LNCAP (cell line): ENCODE results near the gene IL17B.

Experiments
- TF ChIP-seq, protein P1 (sequence below): fragments of 450-650 bp; IDR thresholded peaks from 2 replicates; pipeline ENCODE4 v1.5.1; 2017; ENCODE audit warnings: mild to moderate bottlenecking

Gene IL17B

DNA sequence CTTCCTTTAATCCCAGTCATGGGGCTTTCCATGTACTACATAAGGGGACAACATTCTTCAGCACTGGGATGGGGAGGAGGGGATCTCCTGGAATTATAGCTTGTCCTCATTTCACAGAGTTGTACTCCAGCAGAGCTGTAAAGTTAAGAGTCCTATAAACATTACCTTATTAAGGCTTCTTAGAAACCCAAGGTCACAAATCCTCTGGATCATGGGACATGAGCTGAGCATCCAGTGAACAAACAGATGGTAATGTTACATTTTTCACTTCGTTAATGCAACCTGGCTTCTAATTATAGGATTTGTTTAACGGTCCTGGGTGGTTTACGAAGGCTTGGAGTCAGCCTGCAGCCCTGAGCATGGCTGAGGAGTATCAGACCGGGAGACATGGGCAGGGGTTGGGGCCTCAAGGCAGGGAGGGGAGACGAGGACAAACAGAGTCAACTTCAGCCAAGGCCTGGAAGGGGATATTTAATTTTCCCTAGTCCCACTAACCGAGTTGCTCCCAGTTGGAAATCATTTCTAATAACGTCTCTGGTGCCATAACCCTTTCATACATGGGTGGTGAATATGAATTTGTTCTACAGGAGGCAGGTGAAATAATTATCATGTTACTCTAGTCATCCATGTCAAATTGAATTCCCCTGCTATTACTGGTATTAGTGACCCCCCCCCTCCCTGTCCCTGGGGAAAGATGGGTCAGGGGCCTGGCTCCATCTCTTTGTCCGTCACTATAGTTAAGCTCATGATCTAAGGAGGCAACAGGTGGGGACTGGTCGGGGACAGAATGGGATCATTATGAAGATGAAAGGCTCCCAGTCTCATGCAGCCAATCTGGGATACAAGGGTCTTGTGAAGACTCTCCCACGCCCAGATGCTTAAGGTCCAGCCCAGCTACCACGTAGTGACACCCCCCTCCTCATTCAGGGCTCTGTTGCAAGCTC, 10.7 kb upstream of the IL17B start:
- TF ChIP-seq, protein P1, sequence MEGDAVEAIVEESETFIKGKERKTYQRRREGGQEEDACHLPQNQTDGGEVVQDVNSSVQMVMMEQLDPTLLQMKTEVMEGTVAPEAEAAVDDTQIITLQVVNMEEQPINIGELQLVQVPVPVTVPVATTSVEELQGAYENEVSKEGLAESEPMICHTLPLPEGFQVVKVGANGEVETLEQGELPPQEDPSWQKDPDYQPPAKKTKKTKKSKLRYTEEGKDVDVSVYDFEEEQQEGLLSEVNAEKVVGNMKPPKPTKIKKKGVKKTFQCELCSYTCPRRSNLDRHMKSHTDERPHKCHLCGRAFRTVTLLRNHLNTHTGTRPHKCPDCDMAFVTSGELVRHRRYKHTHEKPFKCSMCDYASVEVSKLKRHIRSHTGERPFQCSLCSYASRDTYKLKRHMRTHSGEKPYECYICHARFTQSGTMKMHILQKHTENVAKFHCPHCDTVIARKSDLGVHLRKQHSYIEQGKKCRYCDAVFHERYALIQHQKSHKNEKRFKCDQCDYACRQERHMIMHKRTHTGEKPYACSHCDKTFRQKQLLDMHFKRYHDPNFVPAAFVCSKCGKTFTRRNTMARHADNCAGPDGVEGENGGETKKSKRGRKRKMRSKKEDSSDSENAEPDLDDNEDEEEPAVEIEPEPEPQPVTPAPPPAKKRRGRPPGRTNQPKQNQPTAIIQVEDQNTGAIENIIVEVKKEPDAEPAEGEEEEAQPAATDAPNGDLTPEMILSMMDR = no peak

DNA sequence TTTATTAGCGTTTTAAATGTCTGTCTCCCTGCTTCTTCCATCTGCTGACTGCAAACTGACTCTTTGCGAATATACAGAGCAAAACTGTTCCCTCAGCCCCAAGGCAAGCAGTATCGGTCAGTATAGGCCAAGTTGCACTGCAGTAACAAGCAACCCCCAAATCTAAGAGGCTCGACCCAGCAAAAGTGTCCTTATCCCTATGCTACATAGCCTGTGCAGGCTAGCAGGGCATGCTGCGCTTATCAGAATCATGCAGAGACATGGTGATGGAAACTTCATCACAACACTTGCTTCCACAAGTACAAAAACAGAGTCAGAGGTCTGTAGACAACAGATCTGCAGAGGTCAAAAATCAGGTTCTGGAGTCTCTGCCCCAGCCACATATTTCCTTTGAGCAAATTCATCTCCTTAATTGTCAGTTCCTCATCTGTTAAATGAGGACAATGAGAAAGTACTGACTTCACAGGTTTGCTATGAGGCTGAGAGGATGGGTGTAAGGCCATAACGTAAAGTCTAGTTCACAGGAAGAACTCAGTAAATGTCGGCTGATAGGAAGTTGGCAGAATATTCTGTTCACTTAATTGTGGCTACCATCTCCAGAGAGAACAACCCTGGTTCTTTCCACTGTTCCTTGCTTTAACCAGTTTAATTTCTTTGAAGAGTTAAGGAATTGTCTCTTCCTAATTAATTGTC, 9.6 kb upstream of the IL17B start:
- TF ChIP-seq, protein P1 = no peak

DNA sequence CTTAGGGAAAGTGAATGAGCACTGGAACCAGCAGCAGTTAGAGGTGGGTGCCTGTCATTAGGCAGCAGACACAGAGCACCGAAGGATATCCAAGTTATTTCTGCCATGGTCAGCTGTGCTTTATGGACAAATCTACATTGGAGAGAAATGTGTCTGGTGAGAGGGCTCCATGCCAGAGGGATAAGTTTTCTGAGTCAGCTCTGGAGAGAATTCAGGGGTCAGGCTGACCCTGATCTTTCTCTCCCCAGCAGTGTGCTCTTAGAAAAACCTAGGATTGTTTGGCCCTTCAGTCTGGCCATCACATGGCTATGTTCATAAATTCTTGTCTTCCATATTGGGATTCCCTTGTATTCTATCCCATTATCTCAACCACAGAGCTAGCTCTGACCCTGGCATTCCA, 8.9 kb upstream of the IL17B start:
- TF ChIP-seq, protein P1 = no peak

DNA sequence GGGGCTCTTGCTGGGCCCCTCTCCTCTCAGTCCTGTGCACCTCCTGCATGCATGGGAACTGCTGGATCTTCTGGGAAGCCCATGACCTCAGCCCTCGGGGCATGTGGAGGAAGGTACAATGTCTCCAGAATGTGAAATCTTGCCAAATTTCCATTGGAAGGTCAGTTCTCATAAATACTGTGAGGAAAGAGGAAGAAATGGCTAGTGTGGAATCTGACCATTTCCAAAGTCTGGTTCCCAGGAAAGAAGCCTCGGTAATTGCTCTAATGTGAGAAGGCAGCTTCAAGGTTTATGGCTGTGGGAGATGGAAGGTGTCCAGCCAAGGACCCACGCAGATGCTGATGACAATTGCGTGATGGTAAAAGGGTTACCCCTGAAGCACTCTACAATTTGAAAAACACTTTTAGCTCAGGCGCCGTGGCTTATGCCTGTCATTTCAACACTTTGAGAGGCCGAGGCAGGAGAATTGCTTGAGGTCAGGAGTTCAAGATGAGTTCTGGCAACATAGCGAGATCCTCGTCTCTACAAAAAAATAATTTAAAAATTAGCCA, 8.1 kb upstream of the IL17B start:
- TF ChIP-seq, protein P1 = no peak

DNA sequence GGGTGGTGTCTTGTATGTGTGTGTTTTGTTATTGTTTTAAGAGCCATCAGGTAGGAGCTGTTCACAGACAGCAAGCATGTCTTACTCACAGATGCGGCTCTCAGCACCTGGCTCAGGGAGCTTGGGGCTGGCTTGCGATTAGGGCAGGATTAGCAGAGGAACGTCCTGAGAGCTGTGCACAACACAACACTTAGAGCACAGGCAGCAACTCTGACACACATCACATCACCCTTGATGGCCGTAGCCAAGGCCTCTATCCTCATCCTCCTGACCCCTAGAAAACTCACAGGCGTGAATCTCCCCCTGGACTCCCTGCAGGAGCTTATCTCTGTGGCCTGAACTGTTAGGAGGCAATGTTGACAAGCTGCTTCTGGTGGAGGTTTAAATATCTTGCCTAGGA, 7.1 kb upstream of the IL17B start:
- TF ChIP-seq, protein P1 = no peak

DNA sequence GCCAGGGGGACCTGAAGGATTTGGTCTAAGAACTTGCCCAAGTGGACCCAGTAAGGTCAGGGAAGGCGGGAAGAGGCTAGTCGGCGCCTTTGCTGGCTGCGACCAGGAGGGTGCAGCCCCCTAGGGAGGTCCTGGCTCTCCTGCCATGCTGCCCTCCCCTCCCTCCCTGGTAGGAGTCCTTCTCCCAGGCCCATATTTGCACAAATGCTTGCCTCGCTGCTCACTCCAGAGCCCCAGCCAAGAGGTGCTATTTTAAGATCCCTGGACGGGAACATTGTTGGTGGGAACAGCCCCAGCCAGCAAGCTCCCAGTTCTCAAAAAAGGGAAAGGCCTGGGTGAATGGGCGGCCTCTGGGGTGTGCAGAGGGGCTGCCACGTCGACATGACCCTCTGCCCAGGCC, 4.3 kb upstream of the IL17B start:
- TF ChIP-seq, protein P1 = no peak

DNA sequence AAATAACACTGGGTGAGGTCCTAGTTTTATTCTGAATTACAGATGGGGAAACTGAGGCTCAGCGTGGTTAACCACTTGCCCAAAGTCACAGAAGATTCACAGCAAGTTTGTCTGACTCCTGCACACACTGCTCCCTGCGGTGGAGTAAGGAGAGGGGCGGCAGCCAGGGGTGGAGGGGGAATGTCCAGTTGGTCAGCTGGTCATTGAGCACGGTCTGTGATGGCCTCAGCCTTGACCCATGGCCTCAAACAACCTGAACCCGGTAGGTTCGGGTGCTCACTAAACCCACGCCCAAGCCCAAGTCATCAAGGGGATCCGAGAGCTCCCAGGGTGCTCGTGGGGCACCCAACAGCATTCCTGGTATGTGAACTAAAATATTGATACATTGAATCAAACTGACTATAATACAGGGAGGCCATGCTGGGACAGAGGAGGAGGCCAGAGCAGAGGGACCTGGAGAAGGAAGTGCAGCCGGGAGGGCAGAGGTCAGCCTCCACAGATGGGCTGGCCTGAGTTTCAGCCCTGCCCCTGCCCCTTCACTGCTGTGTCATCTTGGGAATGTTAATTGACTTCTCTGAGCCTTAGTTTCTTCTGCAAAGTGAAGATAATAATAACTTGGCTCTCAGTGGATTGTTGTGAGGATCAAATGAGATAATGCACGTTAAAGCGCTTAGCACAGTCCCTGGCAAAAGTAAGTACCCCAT, 3.6 kb upstream of the IL17B start:
- TF ChIP-seq, protein P1 = no peak
